AML-193 (cell line): Measurements from ENCODE around the gene PLEKHA4.
"Not testable (repeated sequence)": the region's sequence is repeated elsewhere in the genome, so short reads cannot be mapped to it uniquely, and the experiment has no call there.

Source experiments
- DNase-seq, 2 experiments: peaks; one replicate each; lab custom pipeline; 2025; lab: John Stamatoyannopoulos, UW

PLEKHA4 gene

DNA sequence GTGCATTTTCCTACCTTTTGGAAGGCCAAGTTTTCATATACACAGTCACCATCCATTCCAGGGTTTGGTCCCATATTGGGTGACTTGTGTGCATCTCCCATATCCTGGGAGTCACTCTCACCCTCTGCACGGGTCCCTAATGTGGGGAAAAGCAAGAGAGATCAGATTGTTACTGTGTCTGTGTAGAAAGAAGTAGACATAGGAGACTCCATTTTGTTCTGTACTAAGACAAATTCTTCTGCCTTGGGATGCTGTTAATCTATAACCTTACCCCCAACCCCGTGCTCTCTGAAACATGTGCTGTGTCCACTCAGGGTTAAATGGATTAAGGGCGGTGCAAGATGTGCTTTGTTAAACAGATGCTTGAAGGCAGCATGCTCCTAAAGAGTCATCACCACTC lies 21.1 kb upstream of the PLEKHA4 start:
- not testable (repeated sequence) for DNase-seq

- DNase-seq = no peak
Measured at GRCh38 chr19:48887861-48888612, 19.6 kb upstream of the PLEKHA4 start.

DNA sequence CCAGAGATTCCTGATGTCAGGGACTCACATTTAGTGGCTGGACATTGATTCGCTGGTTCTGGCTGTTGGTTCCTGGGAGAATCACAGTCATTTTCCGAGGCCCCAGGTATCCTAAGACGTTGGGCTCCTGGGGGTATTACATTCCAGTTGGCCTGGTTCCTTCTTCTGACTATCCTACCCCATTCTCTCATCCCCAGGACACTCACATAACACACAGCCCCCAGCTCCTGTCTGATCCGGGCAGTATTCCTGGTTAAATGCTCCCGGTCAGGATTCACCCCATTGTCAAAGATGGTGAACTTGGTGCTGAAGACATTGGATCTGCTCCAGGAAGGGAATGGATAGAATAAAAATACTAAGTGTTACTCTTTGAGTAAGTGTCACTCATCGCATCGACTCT lies 15.3 kb upstream of the PLEKHA4 start:
- DNase-seq = no peak

DNA sequence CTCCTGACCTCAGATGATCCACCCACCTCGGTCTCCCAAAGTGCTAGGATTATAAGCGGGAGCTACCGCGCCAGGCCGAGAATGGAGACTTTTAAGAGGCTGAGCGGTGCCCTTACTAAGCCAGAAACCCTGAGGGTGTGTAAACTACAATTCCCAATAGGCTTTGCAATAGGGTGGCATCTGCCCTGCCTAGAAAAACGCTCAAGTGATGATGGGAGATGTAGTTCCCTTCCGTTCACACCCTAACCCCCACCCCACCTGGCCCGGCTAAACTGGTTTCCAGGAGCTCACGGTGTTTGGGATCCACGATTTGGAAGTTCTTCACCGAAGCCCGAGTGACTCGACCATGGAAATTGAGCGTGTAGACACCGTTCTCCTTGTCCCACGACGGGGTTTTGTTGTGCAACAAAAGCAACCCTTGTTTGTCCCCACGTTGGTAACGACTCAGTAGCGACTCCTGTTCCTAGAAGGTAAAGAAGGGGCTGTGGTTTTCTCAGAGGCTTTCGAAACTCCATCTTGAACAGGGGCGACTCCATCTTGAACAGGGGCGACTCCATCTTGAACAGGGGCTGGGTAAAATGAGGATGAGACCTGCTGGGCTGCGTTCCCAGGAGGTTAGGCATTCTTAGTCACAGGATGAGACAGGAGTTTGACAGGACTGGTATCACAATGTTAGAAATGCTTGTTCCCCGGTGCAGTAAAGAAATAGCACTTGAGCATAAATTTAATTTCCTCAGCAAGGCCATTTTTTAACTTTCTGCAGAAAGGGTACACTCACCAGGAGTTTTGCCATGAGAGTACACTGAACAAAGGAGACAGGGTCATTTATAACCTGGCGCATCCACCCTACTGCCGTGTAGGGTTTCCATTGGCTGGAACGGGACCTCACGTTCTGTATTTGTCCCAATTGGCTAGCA lies 13.6 kb upstream of the PLEKHA4 start:
- no peak for DNase-seq

GRCh38 chr19:48879696-48880095 lies 11.3 kb upstream of the PLEKHA4 start:
- not testable (repeated sequence) for DNase-seq

DNA sequence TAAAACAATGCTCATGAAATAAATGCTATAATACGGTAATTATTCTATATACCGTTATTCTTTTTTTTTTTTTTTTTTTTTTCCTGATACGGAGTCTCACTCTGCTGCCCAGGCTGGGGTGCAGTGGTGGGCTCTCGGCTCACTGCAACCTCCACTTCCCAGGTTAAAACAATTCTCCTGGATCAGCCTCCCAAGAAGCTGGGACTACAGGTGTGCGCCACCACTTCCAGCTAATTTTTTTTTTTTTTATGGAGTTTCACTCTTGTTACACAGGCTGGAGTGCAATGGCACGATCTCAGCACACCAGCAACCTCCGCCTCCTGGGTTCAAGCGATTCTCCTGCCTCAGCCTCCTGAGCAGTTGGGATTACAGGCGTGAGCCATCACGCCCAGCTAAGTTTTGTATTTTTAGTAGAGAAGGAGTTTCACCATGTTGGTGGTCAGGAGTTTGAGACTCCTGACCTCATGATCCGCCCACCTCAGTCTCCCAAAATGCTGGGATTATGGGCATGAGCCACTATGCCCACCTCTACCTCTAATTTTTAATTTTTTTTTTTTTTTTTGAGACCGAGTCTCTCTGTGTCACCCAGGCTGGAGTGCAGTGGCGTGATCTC lies 10.7 kb upstream of the PLEKHA4 start:
- no peak for DNase-seq

DNA sequence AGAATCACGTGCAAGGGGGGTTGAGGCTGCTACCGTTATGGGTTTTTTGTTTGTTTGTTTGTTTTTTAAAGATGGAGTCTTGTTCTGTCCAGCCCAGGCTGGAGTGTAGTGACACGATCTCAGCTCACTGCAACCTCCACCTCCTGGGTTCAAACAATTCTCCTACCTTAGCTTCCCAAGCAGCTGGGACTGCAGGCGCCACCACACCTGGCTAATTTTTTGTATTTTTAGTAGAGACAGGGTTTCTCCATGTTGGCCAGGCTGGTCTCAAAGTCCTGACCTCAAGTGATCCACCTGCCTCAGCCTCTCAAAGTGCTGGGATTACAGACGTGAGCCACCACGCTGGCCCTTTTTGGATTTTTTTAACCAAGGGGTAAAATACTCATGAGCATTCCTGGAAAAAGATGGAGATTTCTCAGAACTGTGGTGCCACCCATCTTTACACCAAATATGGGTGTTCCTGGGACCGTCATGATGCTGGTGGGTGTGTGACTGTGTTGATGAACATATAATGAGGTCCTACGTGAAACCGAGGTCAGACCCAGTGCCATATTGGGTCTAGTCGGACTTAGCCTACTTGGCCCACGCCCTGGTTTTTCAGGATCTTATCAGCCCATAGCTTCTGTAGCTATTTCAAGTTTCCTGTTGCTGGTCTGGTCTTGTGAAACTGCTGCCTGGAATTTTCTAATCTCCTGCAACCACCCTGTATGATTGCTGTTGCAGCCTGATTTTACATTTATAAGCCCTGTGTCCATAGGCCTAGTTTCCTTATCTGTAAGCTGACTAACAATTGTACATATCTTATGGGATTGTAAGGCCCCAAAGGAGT lies 10.0 kb upstream of the PLEKHA4 start:
- DNase-seq = no peak

DNA sequence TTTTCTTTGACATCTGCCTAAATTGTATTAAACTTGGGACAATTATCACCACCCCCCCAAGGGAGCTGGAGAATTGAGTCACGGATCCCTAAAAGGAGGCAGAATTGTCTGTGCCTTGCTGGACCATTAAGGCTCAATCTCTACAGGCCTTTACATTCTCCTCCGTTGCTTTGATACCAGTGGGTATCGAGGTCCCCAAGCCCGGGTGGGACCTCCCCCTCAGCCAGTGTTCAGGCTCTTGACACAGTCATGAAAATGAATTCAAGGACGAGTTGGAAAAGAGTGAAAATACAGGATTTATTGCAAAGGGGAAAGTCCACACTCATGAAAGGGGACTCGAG lies 9.4 kb upstream of the PLEKHA4 start:
- DNase-seq = no peak

DNA sequence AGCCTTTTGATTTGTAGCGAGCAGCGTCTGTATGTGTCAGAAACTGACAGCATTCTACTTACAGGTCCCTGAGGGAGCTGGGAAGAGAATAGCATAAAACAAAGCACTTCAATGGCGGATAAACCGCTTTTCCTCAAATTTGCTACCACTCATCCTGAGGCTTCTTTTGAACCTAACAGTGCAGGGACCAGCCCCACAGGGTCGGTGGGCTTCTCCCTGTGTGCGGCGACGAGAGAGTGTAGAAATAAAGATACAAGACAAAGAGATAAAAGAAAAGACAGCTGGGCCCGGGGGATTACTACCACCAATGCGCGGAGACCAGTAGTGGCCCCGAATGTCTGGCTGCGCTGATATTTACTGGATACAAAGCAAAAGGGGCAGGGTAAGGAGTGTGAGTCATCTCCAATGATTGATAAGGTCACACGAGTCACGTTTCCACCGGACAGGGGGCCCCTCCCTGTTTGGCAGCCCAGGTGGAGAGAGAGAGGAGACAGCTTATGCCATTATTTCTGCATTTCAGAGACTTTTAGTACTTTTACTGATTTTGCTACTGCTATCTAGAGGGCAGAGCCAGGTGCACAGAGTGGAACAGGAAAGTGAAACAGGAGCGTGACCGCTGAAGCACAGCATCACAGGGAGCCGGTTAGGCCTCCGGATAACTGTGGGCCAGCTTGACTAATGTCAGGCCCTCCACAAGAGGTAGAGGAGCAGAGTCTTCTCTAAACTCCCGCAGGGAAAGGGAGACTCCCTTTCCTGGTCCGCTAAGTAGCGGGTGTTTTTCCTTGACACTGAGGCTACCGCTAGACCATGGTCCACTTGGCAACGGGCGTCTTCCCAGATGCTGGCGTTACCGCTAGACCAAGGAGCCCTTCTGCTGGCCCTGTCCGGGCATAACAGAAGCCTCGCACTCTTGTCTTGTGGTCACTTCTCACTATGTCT lies 7.9 kb upstream of the PLEKHA4 start:
- DNase-seq = not testable (repeated sequence)

DNA sequence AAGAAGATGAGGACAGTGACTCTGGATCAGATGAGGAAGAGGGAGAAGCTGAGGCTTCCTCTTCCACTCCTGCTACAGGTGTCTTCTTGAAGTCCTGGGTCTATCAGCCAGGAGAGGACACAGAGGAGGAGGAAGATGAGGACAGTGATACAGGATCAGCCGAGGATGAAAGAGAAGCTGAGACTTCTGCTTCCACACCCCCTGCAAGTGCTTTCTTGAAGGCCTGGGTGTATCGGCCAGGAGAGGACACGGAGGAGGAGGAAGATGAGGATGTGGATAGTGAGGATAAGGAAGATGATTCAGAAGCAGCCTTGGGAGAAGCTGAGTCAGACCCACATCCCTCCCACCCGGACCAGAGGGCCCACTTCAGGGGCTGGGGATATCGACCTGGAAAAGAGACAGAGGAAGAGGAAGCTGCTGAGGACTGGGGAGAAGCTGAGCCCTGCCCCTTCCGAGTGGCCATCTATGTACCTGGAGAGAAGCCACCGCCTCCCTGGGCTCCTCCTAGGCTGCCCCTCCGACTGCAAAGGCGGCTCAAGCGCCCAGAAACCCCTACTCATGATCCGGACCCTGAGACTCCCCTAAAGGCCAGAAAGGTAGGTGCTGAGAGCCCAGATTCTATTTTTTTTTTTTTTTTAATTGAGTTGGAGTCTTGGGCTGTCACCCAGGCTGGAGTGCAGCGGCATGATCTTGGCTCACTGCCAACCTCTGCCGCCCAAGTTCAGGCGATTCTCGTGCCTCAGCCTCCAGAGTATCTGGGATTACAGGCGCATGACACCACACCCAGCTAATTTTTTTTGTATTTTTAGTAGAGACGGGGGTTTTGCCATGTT lies 6.1 kb upstream of the PLEKHA4 start:
- DNase-seq = no peak

DNA sequence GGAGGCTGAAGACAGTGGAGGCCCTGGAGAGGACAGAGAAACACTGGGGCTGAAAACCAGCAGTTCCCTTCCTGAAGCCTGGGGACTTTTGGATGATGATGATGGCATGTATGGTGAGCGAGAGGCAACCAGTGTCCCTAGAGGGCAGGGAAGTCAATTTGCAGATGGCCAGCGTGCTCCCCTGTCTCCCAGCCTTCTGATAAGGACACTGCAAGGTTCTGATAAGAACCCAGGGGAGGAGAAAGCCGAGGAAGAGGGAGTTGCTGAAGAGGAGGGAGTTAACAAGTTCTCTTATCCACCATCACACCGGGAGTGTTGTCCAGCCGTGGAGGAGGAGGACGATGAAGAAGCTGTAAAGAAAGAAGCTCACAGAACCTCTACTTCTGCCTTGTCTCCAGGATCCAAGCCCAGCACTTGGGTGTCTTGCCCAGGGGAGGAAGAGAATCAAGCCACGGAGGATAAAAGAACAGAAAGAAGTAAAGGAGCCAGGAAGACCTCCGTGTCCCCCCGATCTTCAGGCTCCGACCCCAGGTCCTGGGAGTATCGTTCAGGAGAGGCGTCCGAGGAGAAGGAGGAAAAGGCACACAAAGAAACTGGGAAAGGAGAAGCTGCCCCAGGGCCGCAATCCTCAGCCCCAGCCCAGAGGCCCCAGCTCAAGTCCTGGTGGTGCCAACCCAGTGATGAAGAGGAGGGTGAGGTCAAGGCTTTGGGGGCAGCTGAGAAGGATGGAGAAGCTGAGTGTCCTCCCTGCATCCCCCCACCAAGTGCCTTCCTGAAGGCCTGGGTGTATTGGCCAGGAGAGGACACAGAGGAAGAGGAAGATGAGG lies 5.3 kb upstream of the PLEKHA4 start:
- DNase-seq = peak in 1 of 2 experiments; percentile 3

DNA sequence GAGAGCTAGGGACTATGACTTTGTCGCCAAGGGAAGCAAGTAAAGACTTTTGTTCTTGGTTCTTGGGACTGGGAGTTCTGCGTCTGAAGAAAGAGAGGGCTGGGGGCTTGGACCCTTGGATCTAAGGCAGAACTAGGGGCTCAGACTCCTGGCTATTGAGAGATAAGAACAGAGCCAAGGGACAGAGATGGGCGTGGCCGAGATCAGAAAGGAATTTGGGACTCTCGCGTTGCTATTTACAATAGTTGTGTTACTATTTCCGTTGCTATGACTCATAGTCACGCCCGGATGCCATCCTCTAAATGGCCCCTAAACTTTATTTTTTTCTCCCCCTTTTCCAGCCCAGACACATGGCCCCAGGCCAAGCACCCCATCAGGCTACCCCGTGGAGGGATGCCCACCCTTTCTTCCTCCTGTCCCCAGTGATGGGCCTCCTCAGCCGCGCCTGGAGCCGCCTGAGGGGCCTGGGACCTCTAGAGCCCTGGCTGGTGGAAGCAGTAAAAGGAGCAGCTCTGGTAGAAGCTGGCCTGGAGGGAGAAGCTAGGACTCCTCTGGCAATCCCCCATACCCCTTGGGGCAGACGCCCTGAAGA lies 4.6 kb upstream of the PLEKHA4 start:
- peak; percentile 87 for DNase-seq

- peak; percentile 95 to 96 for DNase-seq
Measured at GRCh38 chr19:48872182-48872883, 3.9 kb upstream of the PLEKHA4 start, which contains the start of gene PPP1R15A. TSS of gene PPP1R15A (plus strand) at chr19:48872421. CDS start at chr19:48873234, 813 bp downstream.

DNA sequence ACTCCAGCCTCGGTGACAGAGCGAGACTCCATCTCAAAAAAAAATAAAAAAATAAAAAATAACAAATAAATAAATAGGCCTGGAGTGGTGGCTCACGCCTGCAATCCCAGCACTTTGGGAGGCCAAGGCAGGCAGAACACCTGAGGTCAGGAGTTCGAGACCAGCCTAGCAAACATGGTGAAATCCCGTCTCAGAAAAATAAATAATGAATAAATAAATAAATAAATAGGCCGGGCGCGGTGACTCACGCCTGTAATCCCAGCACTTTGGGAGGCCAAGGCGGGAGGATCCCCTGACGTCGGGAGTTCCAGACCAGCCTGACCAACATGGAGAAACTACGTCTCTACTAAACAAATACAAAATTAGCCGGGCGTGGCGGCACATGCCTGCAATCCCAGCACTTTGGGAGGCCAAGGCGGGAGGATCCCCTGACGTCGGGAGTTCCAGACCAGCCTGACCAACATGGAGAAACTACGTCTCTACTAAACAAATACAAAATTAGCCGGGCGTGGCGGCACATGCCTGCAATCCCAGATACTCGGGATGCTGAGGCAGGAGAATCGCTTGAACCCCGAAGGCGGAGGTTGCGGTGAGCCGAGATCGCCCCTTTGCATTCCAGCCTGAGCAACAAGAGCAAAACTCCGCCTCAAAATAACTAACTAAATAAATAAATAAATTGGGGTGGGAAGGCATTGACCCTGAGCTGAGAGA lies 3.2 kb upstream of the PLEKHA4 start:
- not testable (repeated sequence) for DNase-seq

DNA sequence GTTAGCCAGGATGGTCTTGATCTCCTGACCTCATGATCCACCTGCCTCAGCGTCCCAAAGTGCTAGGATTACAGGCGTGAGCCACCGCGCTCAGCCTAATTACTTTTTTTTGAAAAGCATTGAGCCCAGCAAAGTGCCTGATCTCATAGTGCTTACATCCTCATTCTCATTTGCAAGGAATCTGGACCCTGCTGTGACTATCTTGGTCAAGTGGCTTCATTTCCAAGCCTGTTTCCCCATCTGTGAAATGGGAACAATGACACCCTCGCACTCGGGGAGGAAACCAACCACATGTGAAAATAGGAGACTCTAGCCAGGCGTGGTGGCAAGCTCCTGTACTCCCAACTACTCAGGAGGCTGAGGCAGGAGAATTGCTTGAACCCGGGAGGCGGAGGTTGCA lies 1.6 kb upstream of the PLEKHA4 start:
- no peak for DNase-seq

GRCh38 chr19:48867746-48868113 lies 687 bp downstream of the PLEKHA4 start:
- no peak for DNase-seq

GRCh38 chr19:48867123-48867745 lies 1.2 kb downstream of the PLEKHA4 start:
- DNase-seq = no peak
